ENCODE measurements around the gene ZER1. TPM values are rescaled to one million over a fixed set of nuclear protein-coding genes. Genes with fewer than 3 reads are reported as not detected.

The ZER1 gene
- total RNA-seq, 1 donor from 2014 or later: 14.7 TPM

- H3K79me2 ChIP-seq (ENCODE audit: low read depth): no peaks in the 10 kb centered on the region
- H2AFZ ChIP-seq (replicated peaks): no peak overlapping the region
- H3K9me3 ChIP-seq (ENCODE audit: low read depth): no peaks in the 10 kb centered on the region
- no peak overlapping the region for H3K4me2 ChIP-seq
- no peak for DNase-seq (ENCODE audit: low spot score)
- no peak overlapping the region for H3K4me3 ChIP-seq
- H3K9ac ChIP-seq: no peak overlapping the region
- Mint-ChIP-seq H3K27me3 (ENCODE audit: insufficient read depth, low read depth) (peaks cover 4% of the 10 kb centered on the region), H3K36me3 (peaks cover 3% of the 10 kb centered on the region), H3K4me1 (peaks cover 35% of the 10 kb centered on the region), H3K9me3 (no peaks in the 10 kb centered on the region), H3K4me3 (no peak overlapping the region), H3K27ac (no peak overlapping the region)
- no peaks in the 10 kb centered on the region for H3K27me3 ChIP-seq
- TF ChIP-seq EZH2 (IDR thresholded peaks at IDR 0.05) (no peak), EZH2phosphoT487 (IDR thresholded peaks at IDR 0.05) (no peak)
- TF ChIP-seq, protein P1, sequence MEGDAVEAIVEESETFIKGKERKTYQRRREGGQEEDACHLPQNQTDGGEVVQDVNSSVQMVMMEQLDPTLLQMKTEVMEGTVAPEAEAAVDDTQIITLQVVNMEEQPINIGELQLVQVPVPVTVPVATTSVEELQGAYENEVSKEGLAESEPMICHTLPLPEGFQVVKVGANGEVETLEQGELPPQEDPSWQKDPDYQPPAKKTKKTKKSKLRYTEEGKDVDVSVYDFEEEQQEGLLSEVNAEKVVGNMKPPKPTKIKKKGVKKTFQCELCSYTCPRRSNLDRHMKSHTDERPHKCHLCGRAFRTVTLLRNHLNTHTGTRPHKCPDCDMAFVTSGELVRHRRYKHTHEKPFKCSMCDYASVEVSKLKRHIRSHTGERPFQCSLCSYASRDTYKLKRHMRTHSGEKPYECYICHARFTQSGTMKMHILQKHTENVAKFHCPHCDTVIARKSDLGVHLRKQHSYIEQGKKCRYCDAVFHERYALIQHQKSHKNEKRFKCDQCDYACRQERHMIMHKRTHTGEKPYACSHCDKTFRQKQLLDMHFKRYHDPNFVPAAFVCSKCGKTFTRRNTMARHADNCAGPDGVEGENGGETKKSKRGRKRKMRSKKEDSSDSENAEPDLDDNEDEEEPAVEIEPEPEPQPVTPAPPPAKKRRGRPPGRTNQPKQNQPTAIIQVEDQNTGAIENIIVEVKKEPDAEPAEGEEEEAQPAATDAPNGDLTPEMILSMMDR (IDR thresholded peaks at IDR 0.05): no peak
- no peaks in the 10 kb centered on the region for H3K4me1 ChIP-seq
- H3K27ac ChIP-seq: no peak overlapping the region
- H3K36me3 ChIP-seq: no peaks in the 10 kb centered on the region
- no peaks in the 10 kb centered on the region for H4K20me1 ChIP-seq (ENCODE audit: low read depth)
- peaks cover 23% of the 10 kb centered on the region for H3F3A ChIP-seq (ENCODE audit: low read depth)
These were observed 41.8 kb downstream of the ZER1 start for GRCh38 chr9:128729766-128730517.

- Histone ChIP-seq H3K4me3 (no peak overlapping the region), H3K4me1 (no peaks in the 10 kb centered on the region), H2AFZ (replicated peaks) (no peak overlapping the region), H3F3A (ENCODE audit: low read depth) (peaks cover 26% of the 10 kb centered on the region), H4K20me1 (ENCODE audit: low read depth) (no peaks in the 10 kb centered on the region), H3K27ac (no peak overlapping the region), H3K9me3 (ENCODE audit: low read depth) (no peaks in the 10 kb centered on the region), H3K36me3 (no peaks in the 10 kb centered on the region), H3K4me2 (no peak overlapping the region), H3K9ac (no peak overlapping the region), H3K79me2 (ENCODE audit: low read depth) (no peaks in the 10 kb centered on the region), H3K27me3 (no peaks in the 10 kb centered on the region)
- Mint-ChIP-seq H3K27ac (peak overlapping the region; percentile 76), H3K27me3 (ENCODE audit: insufficient read depth, low read depth) (peaks cover 4% of the 10 kb centered on the region), H3K4me3 (no peak overlapping the region), H3K9me3 (no peaks in the 10 kb centered on the region), H3K36me3 (no peaks in the 10 kb centered on the region), H3K4me1 (peaks cover 39% of the 10 kb centered on the region)
- DNase-seq (ENCODE audit: low spot score): no peak
- TF ChIP-seq EZH2phosphoT487 (IDR thresholded peaks at IDR 0.05) (no peak), EZH2 (IDR thresholded peaks at IDR 0.05) (no peak)
- TF ChIP-seq, protein P1 (IDR thresholded peaks at IDR 0.05): no peak
These were observed 42.4 kb downstream of the ZER1 start for GRCh38 chr9:128729302-128729701.

DNA sequence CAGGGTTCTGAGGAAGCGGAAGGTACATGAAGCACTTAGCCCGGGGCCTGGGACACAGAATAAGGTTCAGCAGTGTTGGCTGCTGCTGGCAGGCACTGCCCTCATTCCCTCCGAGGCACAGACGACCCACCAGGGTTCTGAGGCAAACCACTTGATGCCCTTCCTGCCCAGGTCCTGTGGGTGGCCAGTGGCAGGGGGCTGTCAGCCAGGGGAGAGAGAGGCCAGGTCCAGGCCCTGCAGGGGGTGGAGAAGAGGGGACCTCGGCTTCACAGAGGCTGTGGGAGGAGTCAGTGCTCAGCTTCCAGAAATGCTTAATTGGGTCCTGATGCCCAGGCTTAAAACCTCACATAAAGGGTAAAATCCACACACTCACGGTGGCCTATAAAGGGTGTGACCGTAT, 43.4 kb downstream of the ZER1 start:
- Histone ChIP-seq H3K27me3 (no peaks in the 10 kb centered on the region), H3K4me3 (no peak overlapping the region), H2AFZ (replicated peaks) (no peak overlapping the region), H3K4me2 (no peak overlapping the region), H3K79me2 (ENCODE audit: low read depth) (peaks cover 5% of the 10 kb centered on the region), H3K27ac (no peak overlapping the region), H3K4me1 (peaks cover 2% of the 10 kb centered on the region), H4K20me1 (ENCODE audit: low read depth) (no peaks in the 10 kb centered on the region), H3F3A (ENCODE audit: low read depth) (peaks cover 26% of the 10 kb centered on the region), H3K9me3 (ENCODE audit: low read depth) (no peaks in the 10 kb centered on the region), H3K36me3 (no peaks in the 10 kb centered on the region), H3K9ac (no peak overlapping the region)
- Mint-ChIP-seq H3K27ac (no peak overlapping the region), H3K36me3 (no peaks in the 10 kb centered on the region), H3K27me3 (ENCODE audit: insufficient read depth, low read depth) (peaks cover 4% of the 10 kb centered on the region), H3K4me3 (no peak overlapping the region), H3K9me3 (no peaks in the 10 kb centered on the region), H3K4me1 (peaks cover 40% of the 10 kb centered on the region)
- TF ChIP-seq EZH2 (IDR thresholded peaks at IDR 0.05): no peak
- TF ChIP-seq, protein P1 (IDR thresholded peaks at IDR 0.05): no peak
- DNase-seq (ENCODE audit: low spot score): no peak

Measured in neural progenitor cell (in vitro differentiated cells).